HG02943 (cell line): Measurements from ENCODE around the gene SKIC8.

Experiments used
- ATAC-seq: cut with Tn5 transposase; IDR thresholded peaks from one replicate; pipeline ENCODE4 v1.9.1; 2021; ENCODE audit warnings: mild to moderate bottlenecking, low read depth, moderate library complexity; ENCODE audit not compliant: unreplicated experiment

The SKIC8 gene

GRCh38 chr15:78299101-78299930 is at the start of gene SKIC8:
Gene SKIC8 (minus strand): TSS chr15:78299609. CDS start chr15:78295686, 3,923 bp downstream.
- peak; percentile 68 for ATAC-seq

- no peak for ATAC-seq
These were observed 48.5 kb upstream of the SKIC8 start for GRCh38 chr15:78347586-78348543.

- ATAC-seq = no peak
These were observed 46.2 kb upstream of the SKIC8 start for GRCh38 chr15:78345396-78346125.

GRCh38 chr15:78343276-78344060 is 44.1 kb upstream of the SKIC8 start:
- no peak for ATAC-seq

- no peak for ATAC-seq
These were observed 42.6 kb upstream of the SKIC8 start for GRCh38 chr15:78342021-78342420.

- ATAC-seq = no peak
These were observed 41.9 kb upstream of the SKIC8 start for GRCh38 chr15:78341057-78341987.

- no peak for ATAC-seq
These were observed 41.0 kb upstream of the SKIC8 start, which contains the start of gene CRABP1 for GRCh38 chr15:78340231-78341056. Gene CRABP1 (plus strand): TSS chr15:78340353. CDS start chr15:78340429, 76 bp downstream.

GRCh38 chr15:78339559-78339958 is 40.1 kb upstream of the SKIC8 start:
- ATAC-seq = no peak

GRCh38 chr15:78338781-78339180 is 39.4 kb upstream of the SKIC8 start:
- no peak for ATAC-seq

- no peak for ATAC-seq
These were observed 36.6 kb upstream of the SKIC8 start for GRCh38 chr15:78335985-78336384.

GRCh38 chr15:78334845-78335244 is 35.4 kb upstream of the SKIC8 start:
- no peak for ATAC-seq

- ATAC-seq = no peak
These were observed 30.2 kb upstream of the SKIC8 start for GRCh38 chr15:78329625-78330024.

- no peak for ATAC-seq
These were observed 28.1 kb upstream of the SKIC8 start for GRCh38 chr15:78327466-78327865.

- no peak for ATAC-seq
These were observed 25.9 kb upstream of the SKIC8 start for GRCh38 chr15:78325092-78325843.

- no peak for ATAC-seq
These were observed 24.7 kb upstream of the SKIC8 start for GRCh38 chr15:78324144-78324543.

GRCh38 chr15:78323693-78324092 is 24.3 kb upstream of the SKIC8 start:
- no peak for ATAC-seq
